Cerebellar cortex (tissue), 1 donor: ENCODE measurements around the gene PRRG2.
"Not testable (repeated sequence)": the region's sequence is repeated elsewhere in the genome, so short reads cannot be mapped to it uniquely, and the experiment has no call there.

Experiments
- DNase-seq: peaks from one replicate; pipeline ENCODE4 v3.0.0-alpha.2; 2015; ENCODE audit warnings: low spot score

Gene PRRG2

GRCh38 chr19:49609499-49610092 is 28.5 kb downstream of the PRRG2 start:
- no peak for DNase-seq

DNA sequence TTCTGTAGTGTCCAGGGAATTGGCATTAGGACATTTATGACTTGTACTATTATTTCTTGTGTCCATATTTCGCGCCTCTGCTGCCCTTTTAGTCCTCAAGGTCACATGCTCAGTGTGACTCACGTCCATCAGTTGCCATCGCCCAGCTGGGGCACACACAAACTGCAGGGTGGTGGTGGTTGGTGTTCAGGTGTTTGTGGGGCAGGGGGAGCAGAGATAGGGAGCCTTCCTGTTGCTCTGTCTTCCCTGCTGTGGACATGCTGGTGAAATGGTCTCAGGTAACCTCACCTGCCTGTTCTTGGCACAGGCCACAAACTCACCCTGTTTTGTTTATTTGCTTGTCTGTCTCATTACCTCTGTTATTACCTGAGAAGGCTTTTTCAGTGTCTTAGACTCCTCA is 32.3 kb downstream of the PRRG2 start:
- DNase-seq: no peak

- DNase-seq: no peak
Observed at GRCh38 chr19:49614096-49614833, 33.1 kb downstream of the PRRG2 start.

DNA sequence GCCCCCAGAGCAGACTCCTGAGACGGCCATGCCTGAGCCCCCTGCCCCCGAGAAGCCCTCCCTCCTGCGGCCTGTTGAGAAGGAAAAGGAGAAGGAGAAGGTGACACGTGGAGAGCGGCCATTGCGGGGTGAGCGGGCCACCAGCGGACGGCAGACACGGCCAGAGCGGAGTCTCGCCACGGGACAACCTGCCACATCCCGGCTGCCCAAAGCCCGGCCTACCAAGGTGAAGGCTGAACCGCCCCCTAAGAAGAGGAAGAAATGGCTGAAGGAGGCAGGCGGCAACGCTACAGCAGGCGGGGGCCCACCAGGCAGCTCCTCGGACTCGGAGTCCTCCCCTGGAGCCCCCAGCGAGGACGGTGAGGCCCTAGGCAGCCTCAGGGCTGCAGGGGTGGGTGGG is 34.7 kb downstream of the PRRG2 start:
- DNase-seq: no peak

DNA sequence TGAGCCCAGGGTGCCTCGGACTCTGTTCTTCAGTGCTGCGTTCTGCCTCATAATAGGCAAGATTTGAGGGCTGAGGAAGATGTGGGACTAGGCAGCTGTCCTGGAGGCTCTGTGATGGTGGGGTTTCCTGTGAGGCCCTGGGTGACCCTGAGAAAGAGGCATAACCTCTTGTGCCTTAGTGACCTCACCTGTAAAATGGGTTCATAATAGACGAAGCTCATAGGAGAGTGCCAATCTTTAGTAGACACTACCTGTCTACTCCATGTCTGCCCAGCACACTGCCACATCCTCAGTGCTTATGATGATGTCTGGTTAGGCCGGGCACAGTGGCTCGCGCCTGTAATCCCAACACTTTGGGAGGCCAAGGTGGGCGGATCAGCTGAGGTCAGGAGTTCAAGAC is 35.4 kb downstream of the PRRG2 start:
- no peak for DNase-seq

DNA sequence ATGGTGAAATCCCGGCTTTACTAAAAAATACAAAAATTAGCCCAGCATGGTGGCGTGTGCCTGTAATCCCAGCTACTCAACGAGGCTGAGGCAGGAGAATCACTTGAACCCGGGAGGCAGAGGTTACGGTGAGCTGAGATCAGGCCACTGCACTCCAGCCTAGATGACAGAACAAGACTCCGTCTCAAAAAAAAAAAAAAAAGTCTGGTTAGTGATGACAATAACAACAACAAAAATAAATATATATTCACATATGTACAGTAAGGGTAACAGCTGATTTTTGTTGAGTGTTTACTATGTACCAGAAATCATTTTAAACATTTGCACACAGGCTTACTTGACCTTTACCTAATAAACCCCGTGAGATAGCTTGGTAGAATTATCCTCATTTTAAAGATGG is 35.8 kb downstream of the PRRG2 start:
- DNase-seq: no peak

DNA sequence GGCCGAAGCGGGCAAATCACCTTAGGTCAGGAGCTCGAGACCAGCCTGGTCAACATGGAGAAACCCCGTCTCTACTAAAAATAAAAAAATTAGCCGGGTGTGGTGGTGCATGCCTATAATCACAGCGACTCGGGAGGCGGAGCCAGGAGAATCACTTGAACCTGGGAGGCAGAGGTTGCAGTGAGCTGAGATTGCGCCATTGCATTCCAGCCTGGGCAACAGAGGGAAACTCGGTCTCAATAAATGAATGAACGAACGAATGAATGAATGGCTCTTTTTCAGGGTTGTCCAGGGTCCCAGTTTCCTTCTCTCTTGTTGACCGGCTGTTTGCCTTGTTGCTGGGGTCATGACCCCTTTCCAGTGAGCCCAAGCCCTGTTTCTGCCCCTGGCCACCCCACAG is 36.7 kb downstream of the PRRG2 start:
- DNase-seq: not testable (repeated sequence)

DNA sequence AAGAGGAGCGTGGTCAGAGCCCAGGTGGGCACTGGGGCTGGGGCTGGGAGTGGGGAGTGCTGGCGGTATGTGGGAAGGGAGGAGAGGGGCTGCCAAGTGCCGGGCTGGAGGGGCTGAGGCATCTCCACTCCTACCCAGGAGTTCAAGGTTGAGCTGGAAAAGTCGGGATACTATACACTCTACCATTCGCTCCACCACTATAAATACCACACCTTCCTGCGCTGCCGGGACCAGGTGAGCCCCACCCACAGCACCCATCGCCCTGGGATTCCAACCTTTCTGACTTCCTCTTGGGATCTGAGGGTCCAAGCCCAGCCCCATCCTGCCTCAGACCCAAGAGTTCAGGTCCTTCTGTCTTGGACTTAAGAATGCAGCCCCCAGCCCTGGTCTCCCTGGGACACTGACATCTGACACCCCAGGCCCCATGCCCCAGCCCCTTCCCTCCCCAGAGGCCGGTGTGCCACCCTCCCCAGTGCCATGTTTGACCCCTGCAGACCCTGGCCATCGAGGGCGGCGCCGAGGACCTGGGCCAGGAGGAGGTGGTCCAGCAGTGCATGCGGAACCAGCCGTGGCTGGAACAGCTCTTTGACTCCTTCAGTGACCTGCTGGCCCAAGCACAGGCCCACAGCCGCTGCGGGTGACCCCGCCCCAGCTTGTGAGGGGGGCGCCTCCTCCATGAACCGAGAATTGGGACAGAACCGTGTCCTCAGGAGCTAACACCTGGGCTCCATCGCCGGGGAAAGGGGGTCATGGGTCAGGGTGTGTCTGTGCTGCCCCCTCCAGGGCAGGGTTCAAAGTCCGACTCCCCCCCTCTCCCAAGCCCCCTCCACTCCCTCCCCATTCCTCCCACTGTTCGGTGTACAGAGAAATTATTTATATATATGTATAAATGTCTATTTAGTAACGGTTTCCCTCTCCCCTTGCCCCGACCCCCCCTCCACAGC is 44.1 kb downstream of the PRRG2 start:
- DNase-seq: no peak

- DNase-seq: no peak
Observed at GRCh38 chr19:49626226-49626625, 45.1 kb downstream of the PRRG2 start.

- DNase-seq: no peak
Observed at GRCh38 chr19:49629659-49630058, 48.5 kb downstream of the PRRG2 start.

DNA sequence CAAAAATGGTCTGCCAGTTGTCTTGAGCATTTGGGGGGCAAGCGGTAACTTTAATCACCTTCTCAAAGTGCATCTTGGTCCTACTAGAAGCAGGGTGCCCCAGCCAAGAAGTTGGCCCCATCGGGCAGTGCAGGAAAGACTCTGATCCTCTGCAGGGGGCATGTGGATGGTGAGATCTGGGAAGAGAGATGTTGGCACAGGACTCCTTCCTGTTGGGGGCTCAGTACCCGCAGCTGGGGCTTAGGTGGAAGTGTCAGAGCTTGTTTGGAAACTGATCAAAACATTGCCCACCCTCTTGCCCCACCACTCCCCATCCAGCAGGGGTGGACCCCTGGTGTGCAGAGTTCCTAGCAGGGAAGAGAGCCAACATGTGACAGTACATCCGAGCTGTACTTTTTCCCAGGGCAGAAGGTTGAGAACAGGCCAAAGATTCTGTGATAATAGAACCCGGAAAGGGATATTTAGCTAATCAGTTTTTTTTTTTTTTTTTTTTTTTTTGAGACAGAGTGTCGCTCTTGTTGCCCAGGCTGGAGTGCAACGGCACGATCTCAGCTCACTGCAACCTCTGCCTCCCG is 50.0 kb downstream of the PRRG2 start:
- DNase-seq: peak; percentile 24

DNA sequence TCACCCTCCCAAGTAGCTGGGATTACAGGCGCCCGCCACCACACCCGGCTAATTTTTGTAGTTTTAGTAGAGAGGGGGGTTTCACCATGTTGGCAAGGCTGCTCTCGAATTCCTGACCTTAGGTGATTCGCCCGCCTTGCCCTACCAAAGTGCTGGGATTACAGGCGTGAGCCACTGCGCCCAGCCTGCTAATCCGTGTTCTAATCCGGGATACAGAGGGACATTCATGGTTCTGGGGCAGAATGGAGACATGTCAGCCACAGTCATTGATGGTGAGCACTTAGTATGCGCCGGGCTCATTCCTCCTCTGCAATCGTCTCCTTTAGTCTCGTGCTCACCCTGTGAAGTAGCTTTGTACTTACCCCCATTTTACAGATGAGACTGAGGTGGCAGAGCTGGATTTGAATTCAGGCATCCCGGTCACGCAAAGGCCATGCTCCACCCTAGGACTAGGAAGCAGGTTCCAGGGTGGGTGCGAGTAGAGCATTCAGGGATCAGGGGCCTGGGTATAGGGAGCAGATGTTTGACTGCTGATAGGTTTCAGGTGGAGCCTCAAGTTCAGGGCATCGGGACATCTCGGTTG is 50.6 kb downstream of the PRRG2 start:
- no peak for DNase-seq

DNA sequence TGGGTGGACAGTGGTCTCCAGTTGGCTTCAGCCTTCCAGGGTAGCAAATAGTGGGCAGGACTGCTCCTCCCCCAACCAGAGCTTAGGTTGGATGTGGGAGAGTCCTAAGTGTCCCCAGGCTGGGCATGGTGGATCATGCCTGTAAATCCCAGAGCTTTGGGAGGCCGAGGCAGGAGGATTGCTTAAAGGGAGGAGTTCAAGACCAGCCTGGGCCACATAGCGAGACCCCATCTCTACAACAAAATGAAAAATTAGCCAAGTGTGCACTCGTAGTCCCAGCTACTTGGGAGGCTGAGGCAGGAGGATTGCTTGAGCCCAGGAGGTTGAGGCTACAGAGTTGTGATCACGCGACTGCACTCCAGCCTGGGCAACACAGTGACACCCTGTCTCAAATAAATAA is 51.5 kb downstream of the PRRG2 start:
- DNase-seq: no peak

- not testable (repeated sequence) for DNase-seq
Observed at GRCh38 chr19:49633273-49633672, 52.2 kb downstream of the PRRG2 start.

GRCh38 chr19:49635530-49636232 is 54.6 kb downstream of the PRRG2 start:
- no peak for DNase-seq

DNA sequence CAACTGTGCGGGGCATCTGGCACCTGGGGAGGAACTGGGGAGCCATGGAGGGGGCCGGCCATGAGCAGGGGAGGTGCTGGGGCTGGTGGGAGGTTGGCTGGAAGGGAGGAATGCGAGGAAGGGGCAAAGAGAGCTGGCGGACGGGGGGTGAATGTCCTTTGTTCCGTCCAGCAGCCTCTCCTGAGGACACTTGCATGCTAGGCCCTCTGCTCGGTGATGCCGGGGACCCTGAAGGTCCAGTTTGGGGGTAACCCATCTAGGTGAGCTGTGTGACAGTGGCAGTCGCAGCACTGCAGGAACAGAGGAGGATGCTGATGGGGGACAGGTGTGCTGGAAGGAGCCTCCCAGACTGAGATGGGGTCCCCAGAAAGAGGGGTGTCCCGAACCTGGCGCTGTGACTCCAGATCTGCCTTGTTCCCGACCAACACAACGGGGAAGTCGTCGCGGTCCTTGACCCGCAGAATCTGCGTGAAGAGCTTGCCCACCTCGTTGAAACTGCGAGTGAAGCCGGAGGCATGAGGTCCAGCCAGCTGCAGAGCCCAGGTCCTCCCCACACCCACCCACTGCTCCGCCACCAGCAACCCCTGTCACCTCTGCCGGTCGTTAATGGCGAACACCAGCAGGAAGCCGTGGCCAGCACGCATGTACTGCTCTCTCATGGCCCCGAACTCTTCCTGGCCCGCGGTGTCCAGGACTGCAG is 55.3 kb downstream of the PRRG2 start:
- DNase-seq: no peak

- peak; percentile 54 for DNase-seq
Observed at GRCh38 chr19:49637821-49638738, 57.0 kb downstream of the PRRG2 start.

- peak; percentile 27 for DNase-seq
Observed at GRCh38 chr19:49639401-49640112, 58.4 kb downstream of the PRRG2 start.
